GM18498 (cell line): Measurements from ENCODE around the gene PNPLA4.

ENCODE experiments used
- ATAC-seq: cut with Tn5 transposase; IDR thresholded peaks from one replicate; pipeline ENCODE4 v1.9.1; 2021; ENCODE audit warnings: mild to moderate bottlenecking, moderate library complexity; ENCODE audit not compliant: unreplicated experiment

The PNPLA4 gene

DNA sequence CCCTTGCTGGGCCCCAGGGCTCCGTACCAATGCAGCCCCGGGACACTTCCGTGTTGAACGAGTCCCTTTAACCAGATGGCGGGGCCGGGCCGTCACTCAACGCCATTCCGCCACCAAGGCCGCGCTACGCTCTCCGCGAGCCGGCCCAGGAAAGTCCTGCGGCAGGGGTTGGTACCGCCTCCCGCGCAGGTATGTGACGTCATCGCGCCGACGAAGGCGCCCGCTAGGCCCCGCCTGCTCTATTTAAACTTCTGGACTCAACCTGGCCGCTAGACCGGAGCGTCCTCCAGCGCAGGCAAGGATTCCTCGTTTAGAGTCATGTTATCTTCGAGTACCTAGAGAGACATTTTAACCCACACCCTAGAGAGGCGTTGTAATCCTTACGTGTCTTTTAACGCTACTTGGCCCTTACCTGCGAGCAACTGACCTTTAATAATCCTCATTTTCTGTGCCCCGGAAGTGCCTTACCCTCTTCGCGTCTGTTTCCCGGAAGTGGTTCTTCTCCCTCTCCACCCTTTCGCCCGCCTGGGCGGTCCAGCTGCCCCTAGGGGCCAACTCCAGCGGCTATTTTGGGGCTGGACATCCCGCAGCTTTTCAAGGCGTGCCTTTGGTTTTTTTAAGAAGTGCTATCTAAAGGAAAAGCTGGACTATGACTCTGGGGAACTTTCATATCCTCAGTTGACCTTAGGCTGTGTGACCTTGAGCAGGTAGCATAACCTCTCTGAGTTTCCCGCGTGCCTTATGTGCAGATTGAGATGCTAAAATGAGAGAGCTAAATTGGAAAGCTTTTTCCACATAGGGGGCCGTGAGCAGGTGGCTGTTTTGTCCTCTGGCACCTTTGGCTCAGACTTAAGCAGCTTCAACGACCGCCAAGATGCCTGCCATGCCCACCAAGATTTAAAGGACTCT is at the start of gene PNPLA4:
TSS of gene PNPLA4 (minus strand) at position 155 of the 909 bp plus-strand sequence. CDS start 1,294 bp downstream, outside the sequence.
- ATAC-seq: peak; percentile 93

- no peak for ATAC-seq
Observed at GRCh38 chrX:7972586-7972985, 45.4 kb upstream of the PNPLA4 start.

DNA sequence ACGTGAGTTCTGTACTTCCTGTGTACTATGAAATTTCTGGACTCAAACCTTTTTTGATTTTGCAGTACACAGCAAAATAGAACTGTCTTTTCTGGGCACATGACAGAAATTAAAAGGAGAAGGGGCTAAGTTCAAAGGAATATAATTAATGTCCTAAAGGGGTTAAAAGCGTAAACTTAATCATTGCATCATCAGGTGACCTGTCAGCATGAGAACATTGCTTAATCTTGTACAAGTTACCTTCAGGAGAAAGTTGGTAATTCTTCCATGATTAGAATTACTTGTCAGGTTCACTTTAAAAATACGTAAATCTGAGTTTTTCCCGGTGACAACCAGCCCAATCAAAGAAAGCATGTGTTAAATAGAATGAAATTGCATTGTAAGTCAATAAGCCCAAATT is 43.2 kb upstream of the PNPLA4 start:
- no peak for ATAC-seq

- ATAC-seq: no peak
Observed at GRCh38 chrX:7965436-7965835, 38.2 kb upstream of the PNPLA4 start.

GRCh38 chrX:7960246-7960645 is 33.0 kb upstream of the PNPLA4 start:
- ATAC-seq: no peak

DNA sequence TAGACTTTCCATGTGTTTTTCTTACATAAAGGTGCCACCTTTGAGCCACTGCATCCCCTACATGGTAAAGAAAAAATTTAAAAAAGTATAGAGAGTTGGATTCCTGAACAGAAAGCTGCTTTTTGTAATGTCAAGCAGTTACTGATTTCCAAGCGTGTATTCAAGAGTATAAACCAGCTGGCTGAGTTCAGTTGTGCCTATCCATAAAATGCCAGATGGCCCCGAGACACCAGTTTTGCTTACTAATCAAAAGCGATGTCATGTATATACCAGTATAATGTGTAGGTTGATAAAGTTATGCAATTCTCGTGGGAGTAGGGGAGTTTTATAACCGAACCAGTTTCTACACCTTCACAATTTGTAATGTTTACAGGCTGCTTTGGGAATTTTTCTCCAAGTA is 26.2 kb upstream of the PNPLA4 start:
- no peak for ATAC-seq

DNA sequence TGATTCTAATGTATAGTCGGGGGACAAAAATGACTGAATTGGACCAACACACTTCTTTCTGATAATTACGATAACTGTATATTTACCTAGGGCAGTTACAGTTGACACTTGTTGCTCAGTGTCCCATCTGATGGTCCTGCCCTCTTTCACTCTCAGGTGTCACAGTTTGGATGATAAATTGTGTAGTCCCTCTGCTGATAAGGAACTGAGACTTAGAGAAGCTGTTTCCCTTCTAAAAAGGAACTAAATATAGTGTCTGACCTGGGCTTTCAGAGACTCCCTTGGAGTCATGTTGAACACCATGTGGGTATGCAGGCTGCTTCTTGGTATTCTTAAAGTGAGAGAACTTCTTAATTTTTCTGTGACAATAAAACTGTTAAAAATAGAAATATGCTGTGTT is 23.7 kb upstream of the PNPLA4 start:
- peak; percentile 98 for ATAC-seq

DNA sequence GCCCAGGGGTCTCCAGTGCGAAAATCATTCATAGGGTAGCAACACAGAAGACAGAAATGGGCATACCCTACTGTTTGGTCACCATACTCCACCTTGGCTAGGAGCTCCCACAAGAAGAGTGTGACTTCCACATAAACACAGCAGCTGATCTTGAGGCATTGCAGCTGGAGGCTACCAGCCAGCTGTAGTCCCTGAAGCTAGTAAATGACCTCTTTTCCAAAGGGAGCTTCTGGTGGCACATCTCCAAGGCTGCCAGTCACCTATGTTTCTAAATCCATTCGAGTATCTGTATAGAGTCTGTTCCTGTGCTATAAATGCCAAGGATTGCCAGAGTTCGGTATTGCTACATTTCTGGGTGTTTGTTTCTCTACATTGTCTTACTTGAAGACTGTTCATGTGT is 21.3 kb upstream of the PNPLA4 start:
- no peak for ATAC-seq

DNA sequence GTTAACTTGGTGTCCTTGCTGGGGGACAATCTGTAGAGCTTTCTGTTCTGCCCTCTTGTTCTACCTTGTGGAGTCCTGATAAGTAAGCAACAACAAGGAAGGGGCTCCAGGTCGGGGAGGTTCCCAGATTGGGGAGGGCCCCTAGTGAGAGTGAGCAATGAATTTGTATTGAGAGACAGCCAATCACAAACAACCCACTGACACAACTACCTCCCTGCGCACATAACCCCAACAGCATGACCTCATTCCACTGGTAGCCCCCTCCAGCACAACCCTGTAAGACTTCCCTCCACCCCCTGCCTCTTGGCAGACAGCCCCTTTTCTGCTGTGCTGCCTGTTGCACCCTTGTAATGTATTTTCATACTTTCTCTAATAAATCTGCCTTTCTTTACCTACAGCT is 19.7 kb upstream of the PNPLA4 start:
- ATAC-seq: no peak

- no peak for ATAC-seq
Observed at GRCh38 chrX:7943600-7944245, 16.5 kb upstream of the PNPLA4 start.

DNA sequence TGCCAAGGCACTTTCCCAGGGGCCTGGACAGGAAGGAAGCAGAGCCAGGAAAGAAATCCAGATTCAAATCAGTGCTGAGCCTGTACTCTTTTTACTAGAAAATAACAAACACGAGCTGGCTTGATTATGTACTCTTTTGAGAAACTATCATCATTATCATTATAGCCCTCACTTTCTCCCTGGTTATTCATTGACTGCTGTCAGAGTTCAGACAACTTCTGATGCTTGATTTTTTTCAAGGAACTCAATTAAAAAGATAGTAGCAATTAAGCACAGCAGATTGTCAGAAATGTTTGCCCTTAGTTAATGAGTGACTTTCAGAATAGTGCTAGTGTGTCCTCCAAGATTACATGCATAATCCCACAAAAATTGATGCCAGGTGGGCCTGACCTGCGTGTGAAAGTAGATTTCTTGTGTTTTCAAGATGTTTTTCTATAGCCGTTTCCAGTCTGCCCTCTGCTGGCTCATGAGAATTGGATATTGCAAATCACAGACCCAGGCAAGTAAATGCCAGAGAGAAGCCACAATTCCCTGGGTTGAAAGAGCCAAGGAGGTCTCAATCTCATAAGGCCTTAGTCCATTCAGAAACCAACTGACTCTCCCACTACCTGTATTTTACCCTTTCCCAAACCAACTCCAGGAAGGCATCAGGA is 14.3 kb upstream of the PNPLA4 start:
- ATAC-seq: peak; percentile 47

DNA sequence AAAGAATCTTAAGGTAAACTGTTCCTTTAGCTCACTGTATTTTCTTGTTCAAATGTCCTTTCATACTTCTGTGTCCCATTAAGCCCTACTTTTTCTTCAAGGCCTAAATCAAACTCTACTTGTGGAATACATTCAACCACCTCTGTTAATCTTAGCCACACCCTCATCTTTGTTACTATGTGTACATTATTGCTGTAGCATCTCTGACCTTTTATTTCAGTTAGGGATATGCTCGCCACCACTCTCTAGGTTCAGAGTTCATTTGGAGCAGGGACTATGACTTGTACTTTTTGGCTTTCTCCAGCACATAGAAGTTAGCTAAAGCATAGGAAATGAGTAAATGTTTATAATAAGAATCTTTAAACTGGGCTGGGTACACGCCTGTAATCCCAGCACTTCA is 6.8 kb upstream of the PNPLA4 start:
- no peak for ATAC-seq

DNA sequence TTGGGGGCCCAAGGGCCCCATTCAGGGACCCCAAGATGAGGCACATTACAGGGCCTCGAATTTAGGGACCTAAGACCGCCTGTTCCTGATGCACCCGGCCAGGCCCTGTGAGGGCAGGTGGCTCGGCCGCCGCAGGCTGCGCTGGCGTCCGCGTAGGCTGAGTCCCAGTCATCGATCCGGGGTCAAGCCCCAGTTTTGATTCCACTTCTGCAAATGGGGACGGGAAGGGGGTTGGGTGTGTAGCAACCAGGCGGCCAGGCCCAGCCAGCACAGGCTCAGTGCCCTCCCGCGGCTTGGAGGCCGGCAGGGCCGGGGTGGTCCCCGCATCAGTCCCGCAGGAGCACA is 327 bp downstream of the PNPLA4 start:
- no peak for ATAC-seq

GRCh38 chrX:7926501-7926900 is 712 bp downstream of the PNPLA4 start:
- no peak for ATAC-seq

- no peak for ATAC-seq
Observed at GRCh38 chrX:7925867-7926472, 1.2 kb downstream of the PNPLA4 start.

GRCh38 chrX:7921750-7922149 is 5.5 kb downstream of the PNPLA4 start:
- ATAC-seq: no peak

DNA sequence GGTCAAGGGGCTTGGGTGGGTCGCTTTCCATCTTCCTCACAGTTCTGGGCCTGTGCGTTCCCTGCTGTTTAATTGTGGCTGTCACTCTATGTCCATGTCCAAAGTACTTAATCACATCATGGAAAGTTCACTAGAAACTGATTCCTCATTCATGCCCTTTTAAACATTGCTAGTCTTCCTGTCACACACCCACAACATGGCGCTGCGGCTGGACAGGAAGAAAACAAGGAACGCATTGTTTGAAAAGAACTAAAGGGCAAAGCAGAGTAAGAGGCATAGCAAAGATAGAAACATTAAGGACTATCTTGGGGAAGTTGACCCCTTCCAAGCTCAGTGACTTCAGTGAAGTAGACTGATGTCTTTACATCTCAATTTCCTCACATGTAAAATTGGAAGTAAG is 18.4 kb downstream of the PNPLA4 start:
- no peak for ATAC-seq

DNA sequence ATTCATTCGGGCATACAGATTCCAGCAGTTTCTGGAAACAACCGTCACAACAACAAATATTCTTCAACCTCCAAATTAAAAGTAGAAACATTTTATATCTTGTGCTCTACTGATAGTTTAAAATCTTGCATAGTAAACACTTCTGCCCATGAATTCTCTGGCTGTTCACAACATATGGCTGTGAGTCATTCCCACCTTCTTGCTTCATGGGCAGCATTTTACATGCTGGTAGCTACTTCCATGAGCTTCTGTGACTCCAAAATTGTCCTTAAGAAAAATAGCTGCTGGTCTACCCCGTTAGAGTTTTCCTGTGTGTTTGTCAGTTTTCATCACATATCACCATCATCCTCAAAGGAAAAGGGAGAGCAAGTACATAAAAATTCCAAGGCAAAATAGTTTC is 22.7 kb downstream of the PNPLA4 start:
- ATAC-seq: no peak

DNA sequence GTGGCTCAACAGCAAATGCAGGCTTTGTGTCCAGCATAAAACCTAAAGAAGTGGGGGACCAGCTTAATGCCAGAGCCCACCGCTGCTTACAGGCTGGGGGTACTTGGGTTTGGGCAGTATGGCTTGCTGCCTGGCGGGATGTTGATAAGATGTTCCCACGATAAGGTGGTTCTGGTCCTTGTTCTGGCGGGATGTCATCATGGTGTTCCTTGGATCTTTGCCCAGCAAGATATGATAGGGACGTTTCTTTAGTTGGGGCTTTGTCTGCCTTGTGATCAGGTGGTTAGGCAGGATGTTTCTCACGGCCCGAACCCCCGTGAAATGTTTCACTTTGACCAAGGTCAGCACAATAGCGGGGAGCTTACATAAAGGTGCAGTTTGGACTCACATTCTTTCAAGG is 35.3 kb downstream of the PNPLA4 start:
- ATAC-seq: no peak

GRCh38 chrX:7889680-7890079 is 37.5 kb downstream of the PNPLA4 start:
- no peak for ATAC-seq

DNA sequence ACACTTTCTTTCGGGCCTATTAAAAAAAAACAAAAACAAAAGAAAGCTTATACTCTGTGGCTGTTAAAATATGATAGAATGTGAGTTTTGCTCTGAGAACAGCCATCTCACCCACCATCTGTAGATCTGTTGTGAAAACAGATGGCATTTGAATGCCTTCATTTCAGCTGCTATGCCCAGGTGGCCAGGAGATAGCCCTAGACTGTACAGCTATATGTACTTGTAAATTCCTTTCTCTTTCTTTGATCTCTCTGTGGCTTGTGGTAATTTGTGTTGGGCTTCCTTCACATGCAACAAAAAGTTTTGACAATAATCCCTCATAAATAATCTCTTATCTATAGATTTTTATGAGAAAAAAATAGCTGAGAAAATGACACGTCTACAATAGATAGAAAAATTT is 38.1 kb downstream of the PNPLA4 start:
- ATAC-seq: no peak

GRCh38 chrX:7876957-7877356 is 50.3 kb downstream of the PNPLA4 start:
- ATAC-seq: no peak
